ENCODE measurements around the gene COPB2. TPM values are rescaled to one million over a fixed set of nuclear protein-coding genes. Genes with fewer than 3 reads are reported as not detected.

The COPB2 gene
- total and polyA plus RNA-seq, 2 of the 8 experiments (the other 6 are each of a cell fraction or from before 2014, with no cell fraction given): 40.3 to 119 TPM

GRCh38 chr3:139394116-139394515 lies 4.7 kb upstream of the COPB2 start:
- FAIRE-seq (no peak), DNase-seq (ENCODE audit: low read depth in 1 of 2, low spot score in 2 of 2) (no peak)
- Histone ChIP-seq H4K91ac (replicated peaks; ENCODE audit: insufficient read length, low read length) (no peak overlapping the region), H3K18ac (ENCODE audit: extremely low read depth, low read length) (no peak overlapping the region), H3K27ac (ENCODE audit: low read depth, low read length) (no peak overlapping the region), H4K20me1 (replicated peaks in 1 of 2; ENCODE audit: control insufficient read depth in 1 of 2, insufficient read depth in 2 of 2, low read length in 2 of 2) (peaks cover 0 to under 1% of the 10 kb centered on the region in 2 experiments), H3K27me3 (replicated peaks in 1 of 4; ENCODE audit: control insufficient read depth in 3 of 4, extremely low read depth in 1 of 4, insufficient read depth in 3 of 4, low read length in 3 of 4) (no peaks in the 10 kb centered on the region), H2BK15ac (ENCODE audit: low read length) (no peak overlapping the region), H3K14ac (ENCODE audit: insufficient read length) (no peak overlapping the region), H3K56ac (replicated peaks; ENCODE audit: insufficient read length, low read depth, low read length) (no peak overlapping the region), H3K4me2 (ENCODE audit: insufficient read depth in 1 of 2, low read depth in 2 of 2, low read length in 2 of 2) (no peak overlapping the region), H3K4me1 (replicated peaks in 1 of 4; ENCODE audit: control insufficient read depth in 3 of 4, insufficient read depth in 4 of 4, low read length in 3 of 4) (no peaks in the 10 kb centered on the region), H3K36me3 (ENCODE audit: control insufficient read depth in 2 of 4, insufficient read depth in 4 of 4, low read length in 3 of 4) (no peaks in the 10 kb centered on the region), H3K9ac (replicated peaks in 1 of 4; ENCODE audit: extremely low read depth in 1 of 4, low read depth in 3 of 4, low read length in 3 of 4) (no peak overlapping the region), H3K9me3 (ENCODE audit: insufficient read depth in 2 of 2, low read depth in 1 of 2, low read length in 1 of 2) (no peaks in the 10 kb centered on the region), H4K8ac (ENCODE audit: extremely low read depth, insufficient read depth, low read length) (no peak overlapping the region), H3K4ac (replicated peaks; ENCODE audit: insufficient read length, low read depth, low read length) (no peak overlapping the region), H2AFZ (ENCODE audit: low read length) (no peak overlapping the region), H2BK20ac (ENCODE audit: low read length) (no peak overlapping the region), H2BK12ac (ENCODE audit: low read depth, low read length) (no peak overlapping the region), H3K79me2 (ENCODE audit: control insufficient read depth in 1 of 2, insufficient read depth in 2 of 2, low read length in 2 of 2) (peaks cover 0 to 13% of the 10 kb centered on the region in 2 experiments; a peak in 2 of 4 replicates), H3K23ac (ENCODE audit: insufficient read length) (no peak overlapping the region), H2AK5ac (ENCODE audit: low read depth, low read length) (no peak overlapping the region), H2BK5ac (ENCODE audit: low read depth, low read length) (no peak overlapping the region), H3K79me1 (ENCODE audit: low read depth, low read length) (no peaks in the 10 kb centered on the region), H3K23me2 (ENCODE audit: low read depth, low read length) (no peaks in the 10 kb centered on the region), H2BK120ac (replicated peaks; ENCODE audit: low read depth, low read length) (no peak overlapping the region), H4K5ac (ENCODE audit: insufficient read length, low read depth, low read length) (no peak overlapping the region), H3K4me3 (ENCODE audit: extremely low read depth in 1 of 4, insufficient read depth in 2 of 4, low read depth in 3 of 4, low read length in 4 of 4) (no peak overlapping the region)
- POLR2A ChIA-PET (ENCODE audit: partially characterized antibody): no interaction called here
- CTCF ChIA-PET (ENCODE audit: partially characterized antibody): no interaction called here
- no peak for TF ChIP-seq SIRT6 (IDR thresholded peaks at IDR 0.05; ENCODE audit: low read length)
- no peak for TF ChIP-seq CREB1 (IDR thresholded peaks at IDR 0.05)
- TF ChIP-seq, protein P1, sequence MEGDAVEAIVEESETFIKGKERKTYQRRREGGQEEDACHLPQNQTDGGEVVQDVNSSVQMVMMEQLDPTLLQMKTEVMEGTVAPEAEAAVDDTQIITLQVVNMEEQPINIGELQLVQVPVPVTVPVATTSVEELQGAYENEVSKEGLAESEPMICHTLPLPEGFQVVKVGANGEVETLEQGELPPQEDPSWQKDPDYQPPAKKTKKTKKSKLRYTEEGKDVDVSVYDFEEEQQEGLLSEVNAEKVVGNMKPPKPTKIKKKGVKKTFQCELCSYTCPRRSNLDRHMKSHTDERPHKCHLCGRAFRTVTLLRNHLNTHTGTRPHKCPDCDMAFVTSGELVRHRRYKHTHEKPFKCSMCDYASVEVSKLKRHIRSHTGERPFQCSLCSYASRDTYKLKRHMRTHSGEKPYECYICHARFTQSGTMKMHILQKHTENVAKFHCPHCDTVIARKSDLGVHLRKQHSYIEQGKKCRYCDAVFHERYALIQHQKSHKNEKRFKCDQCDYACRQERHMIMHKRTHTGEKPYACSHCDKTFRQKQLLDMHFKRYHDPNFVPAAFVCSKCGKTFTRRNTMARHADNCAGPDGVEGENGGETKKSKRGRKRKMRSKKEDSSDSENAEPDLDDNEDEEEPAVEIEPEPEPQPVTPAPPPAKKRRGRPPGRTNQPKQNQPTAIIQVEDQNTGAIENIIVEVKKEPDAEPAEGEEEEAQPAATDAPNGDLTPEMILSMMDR (IDR thresholded peaks at IDR 0.05; ENCODE audit: control extremely low read depth in 1 of 3, insufficient read depth in 1 of 3, low read depth in 1 of 3, low read length in 3 of 3): no peak
- TF ChIP-seq EZH2 (IDR thresholded peaks at IDR 0.05; ENCODE audit: low read depth, low read length, severe bottlenecking): no peak
- TF ChIP-seq ATF2 (IDR thresholded peaks at IDR 0.05; ENCODE audit: low read length): no peak
- no peak for TF ChIP-seq CBX8 (IDR thresholded peaks at IDR 0.05; ENCODE audit: borderline replicate concordance, low read depth, low read length)
- no peak for TF ChIP-seq BRCA1 (IDR thresholded peaks at IDR 0.05; ENCODE audit: low read depth, low read length)

Measured in H1 (cell line).